Stimulated activated CD4-positive, alpha-beta T cell treated with anti-CD3 and anti-CD28 coated beads, TNF-alpha, amount 100 ng/mL, for 24 hours (primary cell): Measurements from ENCODE around the gene CCNL1.
"Not testable (repeated sequence)": the region's sequence is repeated elsewhere in the genome, so short reads cannot be mapped to it uniquely, and the experiment has no call there.

Experiments used
- DNase-seq, 3 experiments: peaks; one replicate each; pipeline ENCODE4 v3.0.0-alpha.2; 2020; ENCODE audit warnings: low read depth in 3 of 3

CCNL1 gene

DNA sequence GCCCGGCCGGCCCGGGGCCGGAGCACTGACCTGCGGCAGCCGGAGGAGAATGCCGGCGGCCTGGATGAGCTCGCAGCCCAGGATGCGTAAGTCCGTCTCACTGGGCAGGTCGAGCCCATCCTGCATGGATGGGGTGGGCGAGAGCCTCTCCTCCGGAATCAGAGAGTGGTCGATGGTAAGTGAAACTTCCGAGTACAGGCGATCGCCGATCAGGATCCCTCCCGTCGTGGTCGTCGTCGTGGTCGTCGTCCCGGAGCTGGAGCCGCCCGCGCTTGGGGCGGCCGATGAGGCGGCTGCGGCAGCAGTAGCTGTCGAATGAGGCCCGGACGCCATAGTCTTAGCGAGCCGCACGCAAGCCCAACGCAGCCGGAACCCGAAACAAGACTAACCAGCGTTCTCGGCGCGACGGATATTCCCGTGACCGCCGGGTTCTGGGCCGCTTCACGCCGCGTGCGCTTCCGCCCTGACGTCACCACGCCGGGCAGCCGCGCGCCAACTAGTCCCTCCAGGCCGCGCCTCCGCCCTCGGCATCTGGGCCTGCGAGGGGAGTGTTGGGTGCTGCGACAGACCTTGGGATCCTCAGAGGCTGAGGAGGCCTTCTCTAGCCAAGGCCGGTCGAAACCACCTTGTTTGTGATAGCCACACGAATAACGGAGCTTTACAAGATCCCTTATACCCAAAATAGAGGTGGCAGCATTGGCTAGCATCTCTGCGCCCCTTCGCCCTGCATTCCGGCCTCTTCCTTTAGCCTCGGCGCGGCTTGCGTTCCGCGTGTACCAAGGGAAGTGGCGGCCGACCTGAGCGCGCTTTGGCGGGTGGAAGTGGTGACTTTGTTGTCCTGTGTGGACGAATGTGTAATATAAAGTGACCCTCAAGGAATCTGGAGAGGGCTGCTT is at the start of gene CCNL1:
Gene CCNL1, minus strand, starts transcription at position 386 of the 896 bp plus-strand sequence. Its CDS starts 53 bp downstream, at position 333.
- DNase-seq, result peak; percentile 91 to 95 (median 95)

DNA sequence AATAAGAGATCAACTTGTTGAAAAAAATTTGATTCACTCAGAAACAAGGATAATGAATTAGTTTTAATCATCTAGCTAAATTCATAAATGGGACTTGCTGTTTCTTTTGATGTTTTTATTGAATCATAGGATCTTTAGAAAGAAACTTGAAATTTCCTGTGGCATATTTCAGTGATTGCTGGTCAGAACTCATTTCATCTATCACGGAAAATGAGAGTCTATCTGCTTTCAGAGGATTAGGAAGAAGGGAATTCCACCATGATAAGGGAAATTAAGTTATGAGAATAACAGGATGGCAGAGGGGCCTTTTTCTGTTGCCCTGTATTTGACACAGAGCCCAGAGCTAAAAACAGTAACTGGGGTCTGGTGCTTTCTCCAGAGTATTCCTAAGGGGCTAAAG is 44.9 kb upstream of the CCNL1 start:
- DNase-seq, result no peak

DNA sequence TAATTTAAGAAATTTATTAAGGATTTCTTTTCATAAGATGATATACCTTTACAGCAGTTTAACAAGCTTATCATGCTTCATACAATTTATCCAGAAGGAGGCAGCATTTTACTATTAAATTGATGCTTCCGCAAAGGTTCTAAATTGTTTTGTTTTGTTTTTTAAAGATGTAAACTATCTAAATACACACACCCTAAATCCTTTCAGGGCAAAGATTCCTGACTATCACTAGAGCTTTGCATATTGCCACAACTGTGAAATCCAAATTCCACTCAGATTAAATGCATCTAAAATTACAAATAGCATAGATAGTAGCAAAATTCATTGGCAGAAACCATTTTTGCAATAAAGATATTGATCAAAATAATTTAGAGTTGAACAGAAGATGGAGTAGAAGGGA is 44.5 kb upstream of the CCNL1 start:
- no peak for DNase-seq

GRCh38 chr3:157201648-157202278 is 41.8 kb upstream of the CCNL1 start:
- no peak for DNase-seq

DNA sequence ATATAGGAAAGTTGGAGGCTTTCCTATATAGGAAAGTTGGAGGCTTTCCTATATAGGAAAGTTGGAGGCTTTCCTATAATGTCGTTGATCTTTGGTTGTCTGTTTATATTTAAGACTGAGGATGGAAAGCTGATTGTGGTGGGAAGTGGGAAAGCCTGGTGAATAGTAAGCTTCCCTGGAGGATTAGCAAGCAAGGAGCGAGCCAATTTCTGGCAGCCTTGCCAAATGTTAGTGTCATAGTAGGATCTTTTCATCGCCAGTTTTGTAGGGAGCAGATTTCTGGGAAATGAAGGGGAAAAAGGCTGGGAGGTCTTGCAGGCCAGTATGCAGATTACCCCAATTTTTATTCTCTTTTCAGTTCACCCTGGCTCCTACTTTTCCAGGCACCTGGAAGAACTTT is 39.9 kb upstream of the CCNL1 start:
- DNase-seq, result no peak

DNA sequence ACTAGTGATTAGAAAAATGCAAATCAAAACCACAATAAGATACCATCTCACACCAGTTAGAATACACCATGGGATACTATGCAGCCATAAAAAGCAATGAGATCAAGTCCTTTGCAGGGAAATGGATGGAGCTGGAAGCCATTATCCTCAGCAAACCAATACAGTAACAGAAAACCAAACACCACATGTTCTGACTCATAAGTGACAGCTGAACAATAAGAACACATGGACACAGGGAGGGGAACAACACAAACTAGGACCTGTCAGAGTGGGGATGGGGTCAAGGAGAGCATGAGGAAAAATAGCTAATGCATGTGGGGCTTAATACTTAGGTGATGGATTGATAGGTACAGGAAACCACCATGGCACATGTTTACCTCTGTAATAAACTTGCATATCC is 36.0 kb upstream of the CCNL1 start:
- DNase-seq, result no peak

- DNase-seq, result not testable (repeated sequence)
Observed at GRCh38 chr3:157191149-157191548, 31.2 kb upstream of the CCNL1 start.

GRCh38 chr3:157190380-157190872 is 30.5 kb upstream of the CCNL1 start:
- no peak for DNase-seq

DNA sequence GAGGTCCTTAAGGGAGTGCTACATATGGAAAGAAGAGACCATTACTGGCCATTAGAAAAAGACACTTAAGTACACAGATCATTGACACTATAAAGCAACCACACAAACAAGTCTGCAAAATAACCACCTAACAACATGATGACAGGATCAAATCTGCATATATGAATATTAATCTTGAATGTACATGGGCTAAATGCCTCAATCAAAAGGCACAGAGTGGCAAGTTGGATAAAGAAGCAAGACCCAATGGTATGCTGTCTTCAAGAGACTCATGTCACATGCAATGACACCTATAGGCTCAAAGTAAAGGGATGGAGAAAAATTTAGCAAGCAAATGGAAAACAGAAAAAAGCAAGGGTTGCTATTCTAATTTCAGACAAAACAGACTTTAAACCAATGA is 28.4 kb upstream of the CCNL1 start:
- no peak for DNase-seq

DNA sequence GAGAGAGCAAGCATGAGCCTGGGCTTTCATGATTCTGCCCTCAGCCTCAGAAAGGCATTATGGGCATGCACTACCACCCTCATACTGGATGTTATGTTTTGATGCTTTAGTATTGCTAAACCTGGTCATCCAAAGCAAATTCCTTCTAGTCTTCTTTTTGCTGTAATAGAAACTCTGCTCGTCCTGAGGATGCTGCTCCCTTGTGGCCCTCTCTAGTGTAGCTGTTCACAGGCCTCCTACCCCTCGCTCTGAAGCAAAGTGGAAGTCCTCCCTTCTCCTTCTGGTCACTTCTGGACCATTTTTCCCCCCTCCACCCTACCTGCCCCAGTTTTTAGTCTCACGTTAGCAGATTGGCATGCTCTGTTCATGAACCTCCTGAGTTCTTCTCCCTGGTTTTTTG is 22.9 kb upstream of the CCNL1 start:
- no peak for DNase-seq

DNA sequence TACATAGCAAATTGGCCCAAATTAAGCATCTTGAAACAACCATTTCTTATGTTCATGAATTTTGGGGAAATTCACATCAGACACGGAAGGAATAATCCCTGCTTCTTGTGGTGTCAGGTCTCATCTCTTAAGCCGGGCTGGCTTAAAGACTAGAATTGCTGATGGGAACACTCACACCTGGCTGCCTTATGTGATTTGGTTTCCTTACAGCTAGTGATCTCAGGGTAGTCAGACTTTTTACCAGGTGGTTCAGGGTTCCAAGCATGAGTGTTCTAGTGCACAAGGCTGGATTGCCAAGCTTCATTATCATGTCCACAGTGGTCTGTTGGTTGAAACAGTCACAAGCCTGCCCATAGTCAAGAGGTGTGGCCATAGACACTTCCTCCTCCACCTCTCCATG is 20.3 kb upstream of the CCNL1 start:
- DNase-seq, result no peak

- DNase-seq, result no peak
Observed at GRCh38 chr3:157179365-157179803, 19.4 kb upstream of the CCNL1 start.

- not testable (repeated sequence) for DNase-seq
Observed at GRCh38 chr3:157178503-157179364, 18.8 kb upstream of the CCNL1 start.

DNA sequence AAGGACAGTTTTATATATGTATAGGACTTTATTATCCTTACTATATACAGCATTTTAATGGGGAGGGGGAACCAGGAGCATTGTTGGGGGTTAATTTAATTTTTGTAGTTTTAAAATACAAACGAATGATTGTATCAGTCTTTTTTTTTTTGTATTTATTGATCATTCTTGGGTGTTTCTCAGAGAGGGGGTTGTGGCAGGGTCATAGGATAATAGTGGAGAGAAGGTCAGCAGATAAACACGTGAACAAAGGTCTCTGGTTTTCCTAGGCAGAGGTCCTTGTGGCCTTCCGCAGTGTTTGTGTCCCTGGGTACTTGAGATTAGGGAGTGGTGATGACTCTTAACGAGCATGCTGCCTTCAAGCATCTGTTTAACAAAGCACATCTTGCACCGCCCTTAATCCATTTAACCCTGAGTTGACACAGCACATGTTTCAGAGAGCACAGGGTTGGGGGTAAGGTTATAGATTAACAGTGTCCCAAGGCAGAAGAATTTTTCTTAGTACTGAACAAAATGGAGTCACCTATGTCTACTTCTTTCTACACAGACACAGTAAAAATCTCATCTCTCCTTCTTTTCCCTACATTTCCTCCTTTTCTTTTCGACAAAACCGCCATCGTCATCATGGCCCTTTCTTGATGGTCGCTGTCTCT is 18.0 kb upstream of the CCNL1 start:
- not testable (repeated sequence) for DNase-seq

DNA sequence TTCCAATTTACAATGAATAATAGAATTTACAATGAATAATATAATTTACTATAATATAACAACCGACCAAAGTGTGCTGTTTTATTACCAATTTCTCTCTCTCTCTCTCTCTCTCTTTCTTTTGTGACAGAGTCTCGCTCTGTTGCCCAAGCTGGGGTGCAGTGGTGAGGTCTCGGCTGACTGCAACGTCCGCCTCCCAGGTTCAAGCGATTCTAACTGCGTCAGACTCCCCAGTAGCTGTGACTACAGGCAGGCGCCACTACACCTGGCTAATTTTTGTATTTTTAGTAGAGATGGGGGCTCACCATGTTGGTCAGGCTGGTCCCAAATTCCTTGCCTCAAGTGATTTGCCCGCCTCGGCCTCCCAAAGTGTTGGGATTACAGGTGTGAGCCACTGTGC is 17.0 kb upstream of the CCNL1 start:
- no peak for DNase-seq

DNA sequence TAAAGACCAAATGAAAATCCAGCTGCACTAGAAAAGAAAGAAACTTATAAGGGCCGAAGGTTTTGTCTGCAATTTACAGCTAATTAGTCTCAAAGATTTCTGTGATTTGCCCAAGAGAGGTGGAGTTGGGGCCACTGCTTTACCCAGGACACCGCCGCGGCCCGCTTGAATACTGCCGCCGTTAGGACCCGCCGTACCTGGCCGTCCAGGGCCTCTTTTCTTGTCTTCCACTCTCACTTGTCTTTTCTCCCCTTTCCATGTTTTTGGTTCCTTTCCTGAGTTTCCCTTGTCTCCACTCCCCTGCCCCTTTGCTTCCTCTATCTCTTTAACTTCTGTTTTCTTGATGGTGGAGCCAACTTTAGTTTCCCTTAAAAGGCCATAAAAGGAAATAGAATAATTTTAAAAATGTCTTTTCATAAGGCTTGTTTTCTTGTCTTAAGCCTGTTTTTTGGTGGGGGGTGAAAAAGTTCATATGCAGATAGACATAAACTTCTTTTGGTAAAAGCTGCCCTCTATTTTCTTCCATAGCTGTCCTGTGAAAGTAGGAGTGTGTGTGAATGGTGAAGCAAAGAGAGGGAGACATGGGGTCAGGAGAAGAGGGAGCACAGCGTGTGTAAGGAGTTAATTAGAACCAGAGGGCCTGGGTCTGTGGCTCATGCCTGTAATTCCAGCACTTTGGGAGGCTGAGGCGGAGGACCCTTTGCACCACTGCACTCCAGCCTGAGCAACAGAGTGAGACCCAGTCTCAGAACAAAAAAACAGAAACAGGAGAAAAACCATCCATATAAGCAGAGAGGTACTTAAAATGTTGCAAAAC is 16.0 kb upstream of the CCNL1 start:
- DNase-seq, result no peak

DNA sequence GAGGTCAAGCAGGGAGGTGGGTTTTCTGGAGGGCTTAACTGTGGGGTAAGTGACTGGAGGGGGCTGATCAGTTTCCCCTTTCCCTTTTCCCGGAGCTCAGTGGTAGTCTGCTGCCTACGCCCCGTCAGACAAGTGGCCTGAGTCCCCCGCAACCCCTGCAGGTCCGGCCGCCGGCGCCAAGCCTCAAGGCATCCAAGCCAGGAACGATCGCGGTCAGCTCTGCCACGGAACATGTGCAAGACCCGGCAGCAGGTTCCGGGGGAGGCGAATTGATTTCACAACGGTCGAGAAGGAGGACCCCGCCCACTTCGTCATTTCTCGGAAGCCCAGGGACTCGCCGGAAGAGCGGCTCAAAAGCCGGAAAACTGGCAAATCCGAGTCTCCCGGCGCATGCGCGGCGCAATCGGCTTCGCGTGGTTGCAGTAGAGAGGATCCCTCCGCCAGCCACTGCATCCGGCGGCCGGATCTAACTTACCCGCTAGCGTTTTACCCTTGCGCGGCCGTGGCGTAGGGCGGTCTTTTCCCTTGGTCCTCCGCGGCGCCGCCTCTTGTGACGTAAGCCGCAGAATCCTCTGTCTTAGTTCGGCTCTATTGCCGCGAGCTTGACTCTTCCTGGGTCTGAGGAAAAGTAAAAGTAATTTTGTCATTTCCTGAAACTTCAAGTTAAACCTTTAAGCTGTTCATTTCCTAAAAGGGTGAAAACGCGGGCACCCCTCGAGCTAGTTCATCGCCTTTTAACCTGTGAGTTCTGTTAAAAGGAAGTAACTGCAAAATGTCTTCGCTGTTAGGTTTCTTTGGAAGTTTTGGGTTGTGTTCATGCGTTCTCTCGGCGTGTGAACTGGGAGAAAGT is 14.9 kb upstream of the CCNL1 start:
- DNase-seq, result peak; percentile 97

GRCh38 chr3:157174290-157174648 is 14.3 kb upstream of the CCNL1 start:
- no peak for DNase-seq

DNA sequence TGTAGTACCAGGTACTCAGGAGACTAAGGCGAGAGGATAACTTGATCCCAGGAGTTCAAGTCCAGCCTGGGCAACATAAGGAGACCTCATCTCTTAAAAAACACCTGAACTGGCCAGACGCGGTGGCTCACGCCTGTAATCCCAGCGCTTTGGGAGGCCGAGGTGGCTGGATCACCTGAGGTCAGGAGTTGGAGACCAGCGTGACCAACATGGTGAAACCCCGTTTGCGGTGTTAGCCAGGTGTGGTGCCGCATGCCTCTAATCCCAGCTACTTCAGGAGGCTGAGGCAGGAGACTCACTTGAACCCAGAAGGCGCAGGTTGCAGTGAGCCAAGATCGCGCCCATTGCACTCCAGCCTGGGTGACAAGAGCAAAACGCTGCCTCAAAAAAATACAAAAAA is 13.4 kb upstream of the CCNL1 start:
- not testable (repeated sequence) for DNase-seq

GRCh38 chr3:157172746-157173145 is 12.8 kb upstream of the CCNL1 start:
- DNase-seq, result no peak
